Activated T-helper 1 cell treated with anti-CD3 and anti-CD28 coated beads, Interleukin-12 subunit alpha, Interleukin-12 subunit beta, Interleukin-2, Interleukin-4 antibody, amounts not matched to agents 30 ng/mL and 10 ng/mL and 1 ng/mL, durations not matched to agents 14 hours and 24 hours and 36 hours (primary cell): ENCODE data around the gene GID8. TPM values are rescaled to one million over a fixed set of nuclear protein-coding genes. Genes with fewer than 3 reads are reported as not detected.

ENCODE experiments used
- DNase-seq: peaks from one replicate; pipeline ENCODE4 v3.0.0; 2021; ENCODE audit warnings: low spot score
- H3K27ac Mint-ChIP-seq: one replicate; pipeline ENCODE4 v1.8.0; 2021; ENCODE audit warnings: mild to moderate bottlenecking, mixed read lengths
- H3K27me3 Mint-ChIP-seq: one replicate; pipeline ENCODE4 v1.8.0; 2022; ENCODE audit warnings: mild to moderate bottlenecking, moderate library complexity, mixed read lengths; ENCODE audit not compliant: insufficient read depth
- H3K36me3 Mint-ChIP-seq: one replicate; pipeline ENCODE4 v1.8.0; 2021; ENCODE audit warnings: low read depth, mixed read lengths
- H3K4me1 Mint-ChIP-seq: one replicate; pipeline ENCODE4 v1.8.0; 2021; ENCODE audit warnings: low read depth, mixed read lengths
- H3K4me3 Mint-ChIP-seq: one replicate; pipeline ENCODE4 v1.8.0; 2021; ENCODE audit warnings: mild to moderate bottlenecking, moderate library complexity, mixed read lengths
- H3K9me3 Mint-ChIP-seq: one replicate; pipeline ENCODE4 v1.8.0; 2021; ENCODE audit warnings: mixed read lengths
- intact Hi-C: fragments of 100-400 bp; cut with micrococcal nuclease; formaldehyde crosslinking; loops from one replicate; pipeline ENCODE4 v1.15.1; 2024
- total RNA-seq: library from RNA; stranded (reverse); gene quantifications from 2 replicates; pipeline ENCODE4 v1.2.3, GENCODE V29; 2022

GID8 gene
- total RNA-seq, 1 donor from 2014 or later, result 52.5 TPM

DNA sequence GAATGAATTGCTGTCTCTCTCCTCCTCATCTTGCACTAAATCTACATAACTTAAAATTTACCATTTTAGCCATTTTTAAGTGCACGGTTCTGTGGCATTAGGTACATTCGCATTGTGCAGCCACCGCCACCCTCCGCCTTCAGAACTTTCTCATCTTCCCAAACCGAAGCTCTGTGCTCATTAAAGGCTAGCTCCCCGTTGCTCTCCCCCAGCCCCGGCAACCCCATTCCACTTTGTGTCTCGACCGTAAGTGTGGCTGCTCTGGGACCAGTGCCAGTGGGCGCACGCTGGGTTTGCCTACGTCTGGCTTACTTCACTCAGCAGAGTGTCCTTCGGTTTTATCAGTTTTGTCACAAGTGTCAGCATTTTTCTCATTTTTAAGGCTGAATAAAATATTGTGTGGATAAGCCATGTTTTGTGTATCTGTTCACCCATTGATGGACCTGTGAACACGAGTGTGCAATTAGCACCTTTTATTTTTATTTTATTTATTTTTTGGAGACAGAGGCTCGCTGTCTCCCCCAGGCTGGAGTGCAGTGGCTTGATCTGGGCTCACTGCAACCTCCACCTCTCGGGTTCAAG is 31.3 kb downstream of the GID8 start:
- intact Hi-C loops, result no loop called here
- no peaks in the 10 kb centered on the region for H3K36me3 Mint-ChIP-seq
- DNase-seq, result no peak
- H3K27me3 Mint-ChIP-seq, result peaks cover 22% of the 10 kb centered on the region
- H3K4me1 Mint-ChIP-seq, result peaks cover 13% of the 10 kb centered on the region
- no peak overlapping the region for H3K4me3 Mint-ChIP-seq
- H3K9me3 Mint-ChIP-seq, result no peaks in the 10 kb centered on the region
- no peak overlapping the region for H3K27ac Mint-ChIP-seq

DNA sequence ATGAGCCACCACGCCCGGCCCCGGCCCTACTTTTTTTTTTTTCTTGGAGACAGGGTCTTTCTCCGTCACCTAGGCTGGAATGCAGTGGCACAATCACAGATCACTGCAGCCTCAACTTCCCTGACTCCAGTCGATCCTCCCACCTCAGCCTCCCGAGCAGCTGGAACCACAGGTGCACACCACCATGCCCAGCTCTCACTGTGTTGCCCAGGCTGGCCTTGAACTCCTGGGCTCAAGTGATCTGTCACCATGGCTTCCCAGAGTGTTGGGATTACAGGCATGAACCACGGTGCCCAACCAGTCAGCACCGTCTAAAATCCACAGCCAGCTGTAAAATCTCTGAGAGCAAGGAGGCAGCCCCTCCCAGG is 32.0 kb downstream of the GID8 start:
- Mint-ChIP-seq H3K4me3 (no peak overlapping the region), H3K4me1 (peaks cover 13% of the 10 kb centered on the region), H3K36me3 (no peaks in the 10 kb centered on the region), H3K27me3 (peaks cover 24% of the 10 kb centered on the region), H3K9me3 (no peaks in the 10 kb centered on the region), H3K27ac (no peak overlapping the region)
- DNase-seq, result no peak
- intact Hi-C loops, result no loop called here

DNA sequence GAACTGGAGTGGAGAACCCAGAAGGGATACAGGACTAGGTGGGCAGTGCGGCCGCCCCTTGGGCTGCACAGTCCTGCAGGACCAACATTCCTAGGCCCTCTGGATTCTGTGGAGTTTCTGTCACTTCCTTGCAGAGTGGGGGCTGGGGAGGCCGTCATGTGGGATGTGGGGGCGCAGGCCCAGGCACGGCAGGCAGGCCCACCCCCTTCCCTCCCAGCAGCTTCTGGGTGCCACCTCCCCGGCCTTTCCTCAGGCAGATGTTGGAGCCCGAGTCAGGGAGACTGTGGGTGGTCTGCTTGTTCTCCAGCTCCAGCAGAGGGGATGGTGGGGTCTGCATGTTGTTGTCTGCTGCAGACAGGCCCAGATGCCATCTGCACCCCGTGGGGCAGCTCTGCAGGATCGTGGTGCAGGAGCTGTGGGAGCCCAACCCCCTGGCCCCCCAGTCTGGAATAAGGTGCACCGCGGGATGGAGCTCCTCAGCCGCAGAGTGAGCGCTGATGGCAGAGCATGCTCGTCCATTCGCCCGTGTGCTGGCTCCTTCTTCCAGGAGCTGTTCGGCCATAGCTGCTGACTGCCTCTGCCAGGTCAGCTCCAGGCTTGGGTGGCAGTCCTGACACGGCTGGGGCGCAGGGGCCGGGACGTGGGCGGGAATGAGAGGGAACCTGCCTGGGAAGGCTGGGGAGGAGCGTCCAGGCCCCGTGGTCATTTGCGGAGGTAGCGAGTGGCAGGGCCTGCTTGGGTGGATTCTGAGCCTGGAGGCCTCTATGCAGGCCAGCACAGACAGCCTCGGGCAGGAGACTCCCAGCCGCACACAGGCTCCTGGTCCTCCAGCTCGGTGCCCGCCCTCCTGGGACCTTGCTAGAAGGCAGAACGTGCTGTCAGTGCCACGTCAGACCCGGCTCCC is 32.6 kb downstream of the GID8 start:
- Mint-ChIP-seq H3K36me3 (no peaks in the 10 kb centered on the region), H3K27me3 (peaks cover 25% of the 10 kb centered on the region), H3K4me1 (peaks cover 13% of the 10 kb centered on the region), H3K9me3 (no peaks in the 10 kb centered on the region), H3K27ac (no peak overlapping the region), H3K4me3 (no peak overlapping the region)
- intact Hi-C loops, result no loop called here
- DNase-seq, result no peak

DNA sequence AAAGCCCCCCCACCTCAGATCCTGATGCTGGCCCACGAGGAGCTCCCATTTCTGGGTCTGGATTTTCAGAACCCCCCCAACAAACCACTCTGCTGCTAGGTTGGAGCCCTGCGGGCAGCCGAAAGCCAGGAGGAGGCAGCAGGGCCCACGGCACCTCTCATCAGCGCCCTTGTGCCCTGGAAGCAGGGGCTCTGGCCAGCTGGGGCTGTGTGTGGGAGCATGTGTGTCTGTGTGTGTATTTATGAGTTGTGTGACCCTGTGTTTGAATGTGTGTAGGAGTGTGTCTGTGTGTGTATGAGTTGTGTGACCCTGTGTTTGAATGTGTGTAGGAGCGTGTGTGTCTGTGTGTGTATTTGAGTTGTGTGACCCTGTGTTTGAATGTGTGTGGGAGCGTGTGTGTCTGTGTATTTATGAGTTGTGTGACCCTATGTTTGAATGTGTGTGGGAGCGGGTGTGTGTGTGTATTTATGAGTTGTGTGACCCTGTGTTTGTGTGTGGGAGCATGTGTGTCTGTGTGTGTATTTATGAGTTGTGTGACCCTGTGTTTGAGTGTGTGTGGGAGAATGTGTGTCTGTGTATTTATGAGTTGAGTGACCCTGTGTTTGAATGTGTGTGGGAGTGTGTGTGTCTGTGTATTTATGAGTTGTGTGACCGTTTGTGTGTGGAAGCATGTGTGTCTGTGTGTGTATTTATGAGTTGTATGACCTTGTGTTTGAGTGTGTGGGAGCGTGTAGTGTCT is 33.4 kb downstream of the GID8 start:
- H3K27ac Mint-ChIP-seq, result peak overlapping the region; percentile 50
- peak overlapping the region; percentile 4 for H3K4me3 Mint-ChIP-seq
- intact Hi-C loops, result no loop called here
- no peak for DNase-seq
- H3K9me3 Mint-ChIP-seq, result no peaks in the 10 kb centered on the region
- H3K36me3 Mint-ChIP-seq, result no peaks in the 10 kb centered on the region
- H3K27me3 Mint-ChIP-seq, result peaks cover 29% of the 10 kb centered on the region
- H3K4me1 Mint-ChIP-seq, result peaks cover 13% of the 10 kb centered on the region

DNA sequence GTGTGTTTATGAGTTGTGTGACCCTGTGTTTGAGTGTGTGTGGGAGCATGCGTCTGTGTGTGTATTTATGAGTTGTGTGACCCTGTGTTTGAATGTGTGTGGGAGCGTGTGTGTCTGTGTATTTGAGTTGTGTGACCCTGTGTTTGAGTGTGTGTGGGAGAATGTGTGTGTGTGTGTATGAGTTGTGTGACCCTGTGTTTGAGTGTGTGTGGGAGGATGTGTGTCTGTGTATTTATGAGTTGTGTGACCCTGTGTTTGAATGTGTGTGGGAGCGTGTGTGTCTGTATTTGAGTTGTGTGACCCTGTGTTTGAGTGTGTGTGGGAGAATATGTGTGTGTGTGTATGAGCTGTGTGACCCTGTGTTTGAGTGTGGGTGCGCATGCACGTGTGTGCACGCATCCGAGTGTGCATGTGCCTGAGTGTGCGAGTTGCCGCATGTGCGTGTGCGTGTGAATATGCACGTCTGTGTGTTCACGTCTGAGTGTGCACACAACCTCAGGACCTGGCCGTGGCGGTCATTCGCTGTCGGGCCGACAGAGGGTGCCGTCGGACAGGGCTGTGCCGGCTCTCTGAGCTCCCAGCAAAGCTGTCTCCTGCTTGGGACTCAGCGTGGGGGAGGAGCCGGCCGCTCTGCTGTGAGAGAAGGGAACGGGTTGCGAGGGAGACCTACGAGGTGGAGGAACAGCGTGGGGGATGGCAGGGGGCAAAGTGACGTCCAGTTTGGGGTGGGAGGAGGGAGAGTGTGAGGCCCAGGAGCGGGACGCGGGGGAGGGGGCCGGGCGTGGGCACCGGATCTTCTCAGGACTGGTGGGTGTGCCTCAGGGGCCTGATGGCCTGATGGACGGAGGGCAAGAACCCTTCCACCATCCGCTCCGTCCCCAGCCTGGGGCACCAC is 34.2 kb downstream of the GID8 start:
- peak; percentile 78 for DNase-seq
- Mint-ChIP-seq H3K27me3 (peaks cover 33% of the 10 kb centered on the region), H3K4me3 (peak overlapping the region; percentile 43), H3K27ac (peak overlapping the region; percentile 50), H3K4me1 (peaks cover 13% of the 10 kb centered on the region), H3K36me3 (no peaks in the 10 kb centered on the region), H3K9me3 (no peaks in the 10 kb centered on the region)
- intact Hi-C loops, result loop anchor here (1.0 kb wide), 2 partner anchors 37 to 72 kb away; no protein-coding TSS in a partner anchor

DNA sequence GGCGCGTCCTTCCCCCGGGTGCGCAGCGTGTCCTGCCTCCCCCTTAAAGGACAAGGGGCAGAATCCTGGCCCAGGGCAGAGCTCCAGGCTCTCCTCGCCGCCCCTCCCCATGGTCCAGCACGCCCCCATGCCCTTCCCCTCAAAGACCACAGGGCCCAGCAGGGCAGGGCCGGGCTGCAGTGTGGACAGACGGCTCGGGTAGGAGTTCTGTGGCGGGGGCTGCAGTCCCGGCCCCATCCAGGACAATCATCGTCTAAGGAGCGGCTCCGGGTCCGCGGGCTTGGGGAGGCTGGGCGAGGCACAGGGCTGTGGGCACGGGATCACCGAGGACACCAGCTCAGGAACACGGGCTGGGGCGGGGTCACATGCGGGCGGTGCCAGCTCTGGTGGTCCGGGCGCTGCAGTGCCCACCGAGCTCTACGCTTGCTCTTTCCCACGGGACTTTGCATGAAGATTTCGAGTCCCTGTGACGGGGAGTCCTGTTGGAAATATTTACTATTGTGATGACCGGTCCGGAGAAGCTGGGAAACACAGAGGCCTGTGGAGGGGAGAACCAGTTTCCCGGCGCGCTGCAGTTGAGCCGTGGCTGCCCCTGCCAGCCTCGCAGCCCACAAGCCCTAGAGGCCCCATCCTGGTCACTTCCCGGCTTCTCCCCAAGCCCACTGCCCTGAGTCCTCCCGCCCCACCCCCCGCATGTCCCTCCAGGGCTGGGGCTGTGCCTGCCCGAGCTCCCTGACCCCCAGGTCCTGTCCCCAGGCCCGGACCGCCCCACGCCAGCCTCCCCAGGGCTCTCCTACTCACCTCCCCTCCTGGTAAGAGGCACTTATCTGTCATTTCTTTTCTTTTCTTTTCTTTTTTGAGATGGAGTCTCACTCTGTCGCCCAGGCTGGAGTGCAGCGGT is 35.1 kb downstream of the GID8 start:
- Mint-ChIP-seq H3K27me3 (peaks cover 33% of the 10 kb centered on the region), H3K4me1 (peaks cover 20% of the 10 kb centered on the region), H3K36me3 (no peaks in the 10 kb centered on the region), H3K4me3 (no peak overlapping the region), H3K9me3 (no peaks in the 10 kb centered on the region), H3K27ac (no peak overlapping the region)
- DNase-seq, result no peak
- intact Hi-C loops, result loop anchor here (1.0 kb wide), 2 partner anchors 36 to 73 kb away; no protein-coding TSS in a partner anchor

- Mint-ChIP-seq H3K27ac (no peak overlapping the region), H3K4me1 (peaks cover 24% of the 10 kb centered on the region), H3K4me3 (no peak overlapping the region), H3K9me3 (no peaks in the 10 kb centered on the region), H3K36me3 (no peaks in the 10 kb centered on the region), H3K27me3 (peaks cover 45% of the 10 kb centered on the region)
- DNase-seq, result no peak
- intact Hi-C loops, result no loop called here
Measured at GRCh38 chr20:62975251-62975760, 37.4 kb downstream of the GID8 start.

DNA sequence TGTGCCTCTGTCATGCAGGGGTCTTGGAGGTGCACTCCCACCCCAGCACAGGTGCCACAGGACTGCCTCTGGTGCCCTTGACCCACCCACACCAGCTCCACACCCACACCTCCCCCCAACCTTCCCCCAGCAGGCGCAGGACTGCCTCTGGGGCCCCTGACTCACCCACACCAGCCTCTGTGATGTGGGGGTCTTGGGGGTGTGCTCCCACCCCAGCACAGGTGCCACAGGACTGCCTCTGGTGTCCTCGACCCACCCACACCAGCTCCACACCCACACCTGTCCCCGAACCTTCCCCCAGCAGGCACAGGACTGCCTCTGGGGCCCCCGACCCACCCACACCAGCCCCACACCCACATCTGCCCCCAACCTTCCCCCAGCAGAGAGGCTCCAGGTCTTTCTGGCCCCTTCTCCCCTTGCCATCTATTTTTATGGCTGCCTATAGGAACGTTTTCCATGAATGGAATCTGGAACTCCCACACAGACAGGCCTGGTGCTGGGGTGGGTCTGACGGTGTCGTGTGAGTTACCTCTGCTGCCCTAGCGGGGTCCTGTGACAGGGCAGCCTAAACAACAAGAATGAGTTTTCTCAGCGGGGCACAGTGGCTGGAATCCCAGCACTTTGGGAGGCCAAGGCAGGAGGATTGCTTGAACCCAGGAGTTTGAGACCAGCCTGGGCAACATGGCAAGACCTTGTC is 38.0 kb downstream of the GID8 start:
- peaks cover 25% of the 10 kb centered on the region for H3K4me1 Mint-ChIP-seq
- intact Hi-C loops, result no loop called here
- no peaks in the 10 kb centered on the region for H3K9me3 Mint-ChIP-seq
- no peak overlapping the region for H3K27ac Mint-ChIP-seq
- no peak overlapping the region for H3K4me3 Mint-ChIP-seq
- H3K36me3 Mint-ChIP-seq, result no peaks in the 10 kb centered on the region
- DNase-seq, result no peak
- peaks cover 48% of the 10 kb centered on the region for H3K27me3 Mint-ChIP-seq

DNA sequence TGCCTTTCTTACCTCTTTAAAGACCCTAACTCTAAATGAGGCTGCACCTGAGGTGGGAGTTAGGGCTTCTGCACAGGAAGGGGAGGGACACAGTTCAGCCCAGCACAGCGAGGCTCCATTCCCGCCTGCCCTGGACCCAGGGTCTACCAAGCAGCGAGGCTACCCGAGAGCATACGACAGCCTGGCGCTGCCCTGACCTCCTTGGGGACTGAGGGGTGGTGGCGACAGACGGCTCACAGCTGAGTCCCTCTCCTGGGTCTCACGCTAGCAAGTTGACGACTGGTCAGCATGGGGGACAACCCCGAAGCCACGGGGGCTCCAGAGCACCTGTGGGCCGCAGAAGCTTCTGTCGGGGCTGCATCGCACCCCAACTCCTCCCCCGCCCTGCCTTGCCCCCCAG is 38.9 kb downstream of the GID8 start:
- Mint-ChIP-seq H3K36me3 (no peaks in the 10 kb centered on the region), H3K27me3 (peaks cover 50% of the 10 kb centered on the region), H3K27ac (no peak overlapping the region), H3K4me1 (peaks cover 26% of the 10 kb centered on the region), H3K9me3 (no peaks in the 10 kb centered on the region), H3K4me3 (no peak overlapping the region)
- DNase-seq, result no peak
- intact Hi-C loops, result no loop called here

DNA sequence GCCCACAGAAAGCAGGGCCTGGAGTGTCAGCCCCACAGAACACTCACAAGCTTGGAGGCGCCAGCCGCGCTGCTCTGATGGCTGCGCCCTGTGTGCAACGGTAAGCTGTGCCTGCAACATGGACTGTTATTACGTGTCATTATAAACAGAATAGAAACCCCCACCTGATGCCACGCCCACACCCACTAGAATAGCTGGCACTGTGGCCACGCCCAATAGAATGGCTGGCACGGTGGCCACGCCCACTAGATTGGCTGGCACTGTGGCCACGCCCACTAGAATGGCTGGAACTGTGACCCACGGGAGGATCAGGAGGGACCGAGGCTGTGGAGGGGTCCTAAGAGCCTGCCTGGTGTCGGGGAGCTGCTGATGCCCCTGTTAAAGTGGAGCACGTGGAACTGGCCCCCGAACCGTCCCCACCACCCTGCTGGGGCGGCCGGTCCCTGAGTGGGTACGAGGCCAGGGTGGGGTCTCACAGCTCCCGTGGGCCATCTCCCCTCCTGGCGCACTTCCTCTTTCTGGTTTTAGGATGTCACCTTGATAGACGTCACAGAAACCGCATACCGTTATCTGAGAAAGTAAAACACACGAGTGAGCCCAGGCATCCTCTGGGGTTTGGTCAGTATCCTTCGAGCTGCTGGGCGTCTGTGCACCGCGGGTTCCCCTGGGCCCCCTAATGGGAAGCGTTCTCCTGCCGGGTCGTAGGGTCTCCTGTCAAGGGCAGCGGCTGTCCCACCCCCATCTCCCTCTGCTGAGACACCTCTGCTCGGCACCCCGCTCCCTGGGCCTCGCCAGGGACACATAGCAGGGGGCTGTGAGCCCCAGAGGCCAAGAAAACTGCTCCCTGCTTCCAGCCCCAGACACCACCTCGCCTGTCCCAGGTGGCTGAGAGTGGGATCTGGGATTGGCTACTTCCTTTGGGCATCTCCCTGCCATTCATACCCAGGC is 39.9 kb downstream of the GID8 start:
- H3K4me3 Mint-ChIP-seq, result peak overlapping the region; percentile 19
- intact Hi-C loops, result no loop called here
- H3K27ac Mint-ChIP-seq, result no peak overlapping the region
- no peaks in the 10 kb centered on the region for H3K9me3 Mint-ChIP-seq
- peaks cover 50% of the 10 kb centered on the region for H3K27me3 Mint-ChIP-seq
- no peaks in the 10 kb centered on the region for H3K36me3 Mint-ChIP-seq
- peak; percentile 32 for DNase-seq
- peaks cover 19% of the 10 kb centered on the region for H3K4me1 Mint-ChIP-seq
